ENCODE measurements around the gene PGM2L1.
"Not testable (repeated sequence)": the region's sequence is repeated elsewhere in the genome, so short reads cannot be mapped to it uniquely, and the experiment has no call there.

DNA sequence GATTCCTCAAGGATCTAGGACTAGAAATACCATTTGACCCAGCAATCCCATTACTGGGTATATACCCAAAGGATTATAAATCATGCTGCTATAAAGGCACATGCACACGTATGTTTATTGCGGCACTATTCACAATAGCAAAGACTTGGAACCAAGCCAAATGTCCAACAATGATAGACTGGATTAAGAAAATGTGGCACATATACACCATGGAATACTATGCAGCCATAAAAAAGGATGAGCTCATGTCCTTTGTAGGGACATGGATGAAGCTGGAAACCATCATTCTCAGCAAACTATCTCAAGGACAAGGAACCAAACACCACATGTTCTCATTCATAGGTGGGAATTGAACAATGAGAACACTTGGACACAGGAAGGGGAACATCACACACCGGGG lies 32.4 kb downstream of the PGM2L1 start:
- TF ChIP-seq, protein P1, sequence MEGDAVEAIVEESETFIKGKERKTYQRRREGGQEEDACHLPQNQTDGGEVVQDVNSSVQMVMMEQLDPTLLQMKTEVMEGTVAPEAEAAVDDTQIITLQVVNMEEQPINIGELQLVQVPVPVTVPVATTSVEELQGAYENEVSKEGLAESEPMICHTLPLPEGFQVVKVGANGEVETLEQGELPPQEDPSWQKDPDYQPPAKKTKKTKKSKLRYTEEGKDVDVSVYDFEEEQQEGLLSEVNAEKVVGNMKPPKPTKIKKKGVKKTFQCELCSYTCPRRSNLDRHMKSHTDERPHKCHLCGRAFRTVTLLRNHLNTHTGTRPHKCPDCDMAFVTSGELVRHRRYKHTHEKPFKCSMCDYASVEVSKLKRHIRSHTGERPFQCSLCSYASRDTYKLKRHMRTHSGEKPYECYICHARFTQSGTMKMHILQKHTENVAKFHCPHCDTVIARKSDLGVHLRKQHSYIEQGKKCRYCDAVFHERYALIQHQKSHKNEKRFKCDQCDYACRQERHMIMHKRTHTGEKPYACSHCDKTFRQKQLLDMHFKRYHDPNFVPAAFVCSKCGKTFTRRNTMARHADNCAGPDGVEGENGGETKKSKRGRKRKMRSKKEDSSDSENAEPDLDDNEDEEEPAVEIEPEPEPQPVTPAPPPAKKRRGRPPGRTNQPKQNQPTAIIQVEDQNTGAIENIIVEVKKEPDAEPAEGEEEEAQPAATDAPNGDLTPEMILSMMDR (IDR thresholded peaks at IDR 0.05 in 8 of 11, conservative IDR thresholded peaks at IDR 0.05 in 3 of 11), result not testable (repeated sequence)
- not testable (repeated sequence) for TF ChIP-seq POLR2A, POLR2AphosphoS5 (IDR thresholded peaks at IDR 0.05)
